SK-N-SH (cell line): ENCODE data around the gene PSMF1. TPM values are rescaled to one million over a fixed set of nuclear protein-coding genes. Genes with fewer than 3 reads are reported as not detected.

ENCODE experiments used
- CTCF ChIA-PET: fragments of 300-600, 350-600 bp; formaldehyde crosslinking; extraction: SDS; loops from one replicate; lab custom pipeline; 2021; lab: Yijun Ruan, JAX
- POLR2A ChIA-PET: fragments of 350-600 bp; sonication (Branson Sonifier 250); formaldehyde crosslinking; extraction: SDS; loops from one replicate; lab custom pipeline; 2020; ENCODE audit warnings: antibody characterized with exemption, inconsistent platforms; lab: Yijun Ruan, JAX
- DNase-seq: peaks from one replicate; pipeline ENCODE4 v3.0.0; 2012
- H2AFZ ChIP-seq: fragments of 200-600 bp; sonication (generic); 2 replicates; pipeline ENCODE4 v1.8.1; 2016; ENCODE audit warnings: antibody characterized with exemption, mild to moderate bottlenecking, low read depth
- H3F3A ChIP-seq: fragments of 200-600 bp; sonication (generic); replicated peaks from 2 replicates; pipeline ENCODE3; 2016; ENCODE audit warnings: antibody characterized with exemption, mild to moderate bottlenecking; ENCODE audit not compliant: insufficient read depth
- H3K27ac ChIP-seq, 2 experiments: fragments of 200-500 bp in 1 of 2; fragments of 200-600 bp in 1 of 2; sonication (Bioruptor generic) in 1 of 2; sonication (generic), shearing (Covaris generic) in 1 of 2; 2 replicates each; pipeline versions ENCODE4 v1.5.1 to v1.6.1; 2014 to 2016; ENCODE audit warnings: low read depth in 2 of 2, inconsistent platforms in 1 of 2, low read length in 1 of 2, mild to moderate bottlenecking in 1 of 2, mixed read lengths in 1 of 2
- H3K27me3 ChIP-seq: fragments of 200-600 bp; sonication (generic), shearing (Covaris generic); 2 replicates; pipeline ENCODE4 v1.6.1; 2016; ENCODE audit warnings: mixed run types; ENCODE audit not compliant: insufficient read depth
- H3K36me3 ChIP-seq, 2 experiments: fragments of 200-500 bp in 1 of 2; fragments of 200-600 bp in 1 of 2; sonication (Bioruptor generic) in 1 of 2; sonication (generic) in 1 of 2; replicated peaks in 1 of 2; 2 replicates each; pipeline versions ENCODE3 to v1.5.1; 2014 to 2016; ENCODE audit warnings: low read length in 1 of 2, mild to moderate bottlenecking in 1 of 2; ENCODE audit not compliant: insufficient read depth in 2 of 2, control insufficient read depth in 1 of 2
- H3K4me1 ChIP-seq, 2 experiments: fragments of 200-500 bp in 1 of 2; fragments of 200-600 bp in 1 of 2; sonication (Bioruptor generic) in 1 of 2; sonication (generic), shearing (Covaris generic) in 1 of 2; 2 replicates each; pipeline versions ENCODE4 v1.5.1 to v1.6.1; 2014 to 2016; ENCODE audit warnings: low read depth in 1 of 2, low read length in 1 of 2, mixed run types in 1 of 2; ENCODE audit not compliant: insufficient read depth in 2 of 2, control insufficient read depth in 1 of 2
- H3K4me2 ChIP-seq: fragments of 200-600 bp; sonication (generic), shearing (Covaris generic); 2 replicates; pipeline ENCODE4 v1.6.1; 2017; ENCODE audit warnings: mixed run types
- H3K4me3 ChIP-seq, 2 experiments: fragments of 200-500 bp in 1 of 2; fragments of 200-600 bp in 1 of 2; sonication (Bioruptor generic) in 1 of 2; sonication (generic), shearing (Covaris generic) in 1 of 2; 2 replicates each; pipeline versions ENCODE4 v1.5.1 to v1.8.1; 2014 to 2016; ENCODE audit warnings: low read depth in 2 of 2, inconsistent platforms in 1 of 2, low read length in 1 of 2, mild to moderate bottlenecking in 1 of 2, mixed read lengths in 1 of 2, moderate library complexity in 1 of 2
- H3K79me2 ChIP-seq: fragments of 200-600 bp; sonication (generic); 2 replicates; pipeline ENCODE4 v1.8.1; 2017; ENCODE audit warnings: mild to moderate bottlenecking; ENCODE audit not compliant: insufficient read depth
- H3K9ac ChIP-seq: fragments of 200-600 bp; sonication (generic); 2 replicates; pipeline ENCODE4 v1.6.1; 2017; ENCODE audit warnings: mixed run types
- H3K9me2 ChIP-seq: fragments of 200-600 bp; sonication (generic); 2 replicates; pipeline ENCODE4 v1.6.1; 2017; ENCODE audit warnings: mixed run types
- H3K9me3 ChIP-seq: fragments of 200-600 bp; sonication (generic); 2 replicates; pipeline ENCODE4 v1.6.1; 2017; ENCODE audit warnings: mixed run types, mild to moderate bottlenecking, moderate library complexity
- H4K20me1 ChIP-seq: fragments of 200-600 bp; sonication (generic); 2 replicates; pipeline ENCODE4 v1.6.1; 2017; ENCODE audit warnings: mild to moderate bottlenecking, mixed run types; ENCODE audit not compliant: insufficient read depth
- EP300 ChIP-seq, 2 experiments: IDR thresholded peaks; 2 replicates each; pipeline versions ENCODE4 v1.4.0 to v1.6.1; 2012; ENCODE audit warnings: borderline replicate concordance in 1 of 2, low read depth in 1 of 2, low read length in 1 of 2
- FOXM1 ChIP-seq: IDR thresholded peaks from 2 replicates; pipeline ENCODE4 v1.4.0; 2012; ENCODE audit warnings: low read depth, mild to moderate bottlenecking
- GABPA ChIP-seq: IDR thresholded peaks from 2 replicates; pipeline ENCODE4 v1.4.0; 2012; ENCODE audit warnings: low read depth, mild to moderate bottlenecking
- GATA2 ChIP-seq: sonication (generic); formaldehyde crosslinking; IDR thresholded peaks from 2 replicates; pipeline ENCODE4 v1.5.0; 2020; ENCODE audit warnings: mild to moderate bottlenecking, missing genetic modification reagents
- NFIC ChIP-seq: IDR thresholded peaks from 2 replicates; pipeline ENCODE4 v1.4.0; 2012; ENCODE audit warnings: borderline replicate concordance
- NRF1 ChIP-seq: IDR thresholded peaks from 2 replicates; pipeline ENCODE4 v1.6.1; 2012; ENCODE audit warnings: low read depth, mild to moderate bottlenecking, low read length
- POLR2AphosphoS5 ChIP-seq: IDR thresholded peaks from 2 replicates; pipeline ENCODE4 v1.6.1; 2012; ENCODE audit warnings: low read depth, low read length
- RAD21 ChIP-seq: IDR thresholded peaks from 2 replicates; pipeline ENCODE4 v1.6.1; 2012; ENCODE audit warnings: mild to moderate bottlenecking, low read length
- RFX5 ChIP-seq: IDR thresholded peaks from 2 replicates; pipeline ENCODE4 v1.6.1; 2012; ENCODE audit warnings: mild to moderate bottlenecking, improper control_type of control experiment, low read length
- RXRA ChIP-seq: IDR thresholded peaks from 2 replicates; pipeline ENCODE4 v1.4.0; 2012; ENCODE audit warnings: low read depth, mild to moderate bottlenecking, borderline replicate concordance
- SMC3 ChIP-seq: IDR thresholded peaks from 2 replicates; pipeline ENCODE4 v1.6.1; 2012; ENCODE audit warnings: low read depth, low read length, improper control_type of control experiment
- TCF12 ChIP-seq: IDR thresholded peaks from 2 replicates; pipeline ENCODE4 v1.4.0; 2012
- TEAD4 ChIP-seq: IDR thresholded peaks from 2 replicates; pipeline ENCODE4 v1.4.0; 2012; ENCODE audit warnings: mild to moderate bottlenecking, borderline replicate concordance; ENCODE audit not compliant: insufficient read depth
- YY1 ChIP-seq: IDR thresholded peaks from 2 replicates; pipeline ENCODE4 v1.4.0; 2012; ENCODE audit warnings: low read depth, mild to moderate bottlenecking
- WGBS: methylation state at CpG from one replicate; pipeline ENCODE4 v1.1.6; 2017; ENCODE audit warnings: low lambda C conversion rate; 5-methylcytosine and 5-hydroxymethylcytosine counted together
- polyA plus RNA-seq, 3 experiments: library from polyadenylated mRNA; depleted of rRNA; stranded (reverse); fragments of >200 nt; gene quantifications; 2 replicates each; pipeline ENCODE4 v1.2.3, GENCODE V29; 2012
- TF ChIP-seq, protein P1 (sequence below): fragments of 150-350 bp; IDR thresholded peaks from 2 replicates; pipeline ENCODE4 v1.6.1; 2016; ENCODE audit warnings: mild to moderate bottlenecking, low read depth, low read length
- TF ChIP-seq, protein P2 (sequence below): fragments of 200-600 bp; sonication (generic); IDR thresholded peaks from 2 replicates; pipeline ENCODE4 v1.6.1; 2017; ENCODE audit warnings: antibody characterized with exemption, mild to moderate bottlenecking, moderate library complexity
- TF ChIP-seq, protein P3 (sequence below): fragments of 150-350 bp; IDR thresholded peaks from 2 replicates; pipeline ENCODE4 v1.6.1; 2017; ENCODE audit warnings: antibody characterized with exemption, low read length, low read depth, borderline replicate concordance
- TF ChIP-seq, protein P4 (sequence below): IDR thresholded peaks from 2 replicates; pipeline ENCODE4 v1.4.0; 2012; ENCODE audit warnings: low read depth, borderline replicate concordance

The PSMF1 gene
- polyA plus RNA-seq, 1 of the 3 experiments (the other 2 are of a cell fraction), result 103 TPM

DNA sequence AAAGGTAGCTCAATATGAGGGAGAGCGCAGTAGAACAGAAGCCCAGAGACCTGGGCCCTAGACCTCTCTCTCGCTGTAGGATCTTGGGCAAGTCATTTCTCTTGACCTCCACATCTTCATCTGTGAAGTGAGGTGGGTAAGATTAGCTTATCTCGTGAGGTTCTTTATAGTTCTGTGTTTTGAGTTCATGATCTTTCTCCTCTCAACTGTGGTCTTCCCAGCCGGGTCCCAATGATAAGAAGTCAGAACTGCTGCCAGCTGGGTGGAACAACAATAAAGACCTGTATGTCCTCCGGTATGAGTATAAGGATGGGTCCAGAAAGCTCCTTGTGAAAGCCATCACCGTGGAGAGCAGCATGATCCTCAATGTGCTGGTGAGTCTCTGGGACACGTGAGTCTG, 6.9 kb downstream of the PSMF1 start:
- TF ChIP-seq POLR2AphosphoS5 (no peak), NFIC (no peak), FOXM1 (no peak), EP300 (IDR thresholded peaks at IDR 0.05; ENCODE audit: borderline replicate concordance in 1 of 2, low read depth in 1 of 2, low read length in 1 of 2) (no peak), NRF1 (no peak), RFX5 (no peak), YY1 (no peak), TEAD4 (no peak), GATA2 (CRISPR knock-in tag) (no peak), TCF12 (no peak), RXRA (no peak), RAD21 (no peak), GABPA (no peak), SMC3 (no peak)
- TF ChIP-seq, protein P1, sequence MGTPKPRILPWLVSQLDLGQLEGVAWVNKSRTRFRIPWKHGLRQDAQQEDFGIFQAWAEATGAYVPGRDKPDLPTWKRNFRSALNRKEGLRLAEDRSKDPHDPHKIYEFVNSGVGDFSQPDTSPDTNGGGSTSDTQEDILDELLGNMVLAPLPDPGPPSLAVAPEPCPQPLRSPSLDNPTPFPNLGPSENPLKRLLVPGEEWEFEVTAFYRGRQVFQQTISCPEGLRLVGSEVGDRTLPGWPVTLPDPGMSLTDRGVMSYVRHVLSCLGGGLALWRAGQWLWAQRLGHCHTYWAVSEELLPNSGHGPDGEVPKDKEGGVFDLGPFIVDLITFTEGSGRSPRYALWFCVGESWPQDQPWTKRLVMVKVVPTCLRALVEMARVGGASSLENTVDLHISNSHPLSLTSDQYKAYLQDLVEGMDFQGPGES, result no peak
- TF ChIP-seq, protein P2, sequence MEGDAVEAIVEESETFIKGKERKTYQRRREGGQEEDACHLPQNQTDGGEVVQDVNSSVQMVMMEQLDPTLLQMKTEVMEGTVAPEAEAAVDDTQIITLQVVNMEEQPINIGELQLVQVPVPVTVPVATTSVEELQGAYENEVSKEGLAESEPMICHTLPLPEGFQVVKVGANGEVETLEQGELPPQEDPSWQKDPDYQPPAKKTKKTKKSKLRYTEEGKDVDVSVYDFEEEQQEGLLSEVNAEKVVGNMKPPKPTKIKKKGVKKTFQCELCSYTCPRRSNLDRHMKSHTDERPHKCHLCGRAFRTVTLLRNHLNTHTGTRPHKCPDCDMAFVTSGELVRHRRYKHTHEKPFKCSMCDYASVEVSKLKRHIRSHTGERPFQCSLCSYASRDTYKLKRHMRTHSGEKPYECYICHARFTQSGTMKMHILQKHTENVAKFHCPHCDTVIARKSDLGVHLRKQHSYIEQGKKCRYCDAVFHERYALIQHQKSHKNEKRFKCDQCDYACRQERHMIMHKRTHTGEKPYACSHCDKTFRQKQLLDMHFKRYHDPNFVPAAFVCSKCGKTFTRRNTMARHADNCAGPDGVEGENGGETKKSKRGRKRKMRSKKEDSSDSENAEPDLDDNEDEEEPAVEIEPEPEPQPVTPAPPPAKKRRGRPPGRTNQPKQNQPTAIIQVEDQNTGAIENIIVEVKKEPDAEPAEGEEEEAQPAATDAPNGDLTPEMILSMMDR, result no peak
- TF ChIP-seq, protein P3, sequence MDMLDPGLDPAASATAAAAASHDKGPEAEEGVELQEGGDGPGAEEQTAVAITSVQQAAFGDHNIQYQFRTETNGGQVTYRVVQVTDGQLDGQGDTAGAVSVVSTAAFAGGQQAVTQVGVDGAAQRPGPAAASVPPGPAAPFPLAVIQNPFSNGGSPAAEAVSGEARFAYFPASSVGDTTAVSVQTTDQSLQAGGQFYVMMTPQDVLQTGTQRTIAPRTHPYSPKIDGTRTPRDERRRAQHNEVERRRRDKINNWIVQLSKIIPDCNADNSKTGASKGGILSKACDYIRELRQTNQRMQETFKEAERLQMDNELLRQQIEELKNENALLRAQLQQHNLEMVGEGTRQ, result no peak
- TF ChIP-seq, protein P4, sequence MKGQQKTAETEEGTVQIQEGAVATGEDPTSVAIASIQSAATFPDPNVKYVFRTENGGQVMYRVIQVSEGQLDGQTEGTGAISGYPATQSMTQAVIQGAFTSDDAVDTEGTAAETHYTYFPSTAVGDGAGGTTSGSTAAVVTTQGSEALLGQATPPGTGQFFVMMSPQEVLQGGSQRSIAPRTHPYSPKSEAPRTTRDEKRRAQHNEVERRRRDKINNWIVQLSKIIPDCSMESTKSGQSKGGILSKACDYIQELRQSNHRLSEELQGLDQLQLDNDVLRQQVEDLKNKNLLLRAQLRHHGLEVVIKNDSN, result no peak
- TF ChIP-seq, all 33 proteins: peak for 0
- H3K79me2 ChIP-seq, result peaks cover 56% of the 10 kb centered on the region
- peaks cover 7% of the 10 kb centered on the region; the same call in 1 of the 2 replicates for H4K20me1 ChIP-seq
- POLR2A ChIA-PET, result no interaction called here
- no peaks in the 10 kb centered on the region for H3K9me2 ChIP-seq
- CTCF ChIA-PET, result interaction anchor here (2.4 kb wide), 1 partner anchor 17 kb away, joined by 13 read pairs; no protein-coding TSS in a partner anchor
- H3K9me3 ChIP-seq, result no peaks in the 10 kb centered on the region
- no peak overlapping the region for H3K4me3 ChIP-seq
- peaks cover 9 to 14% of the 10 kb centered on the region in 2 experiments; a peak in 3 of 4 replicates for H3K4me1 ChIP-seq
- no peak overlapping the region for H3K27ac ChIP-seq
- no peak overlapping the region for H2AFZ ChIP-seq
- no peak overlapping the region for H3K4me2 ChIP-seq
- H3K36me3 ChIP-seq, result peaks cover 53 to 70% of the 10 kb centered on the region in 2 experiments
- no peaks in the 10 kb centered on the region for H3F3A ChIP-seq
- H3K9ac ChIP-seq, result no peak overlapping the region
- H3K27me3 ChIP-seq, result no peaks in the 10 kb centered on the region
- 89% methylated on average over 7 of the region's 7 CpGs for WGBS
- DNase-seq, result no peak
